Ammon's horn (tissue), 1 donor: ENCODE measurements around the gene PACC1.
A peak's percentile ranks its signal among the peaks of the same experiment; 100 is the strongest.

Experiments
- DNase-seq: peaks from one replicate; pipeline ENCODE4 v3.0.0-alpha.2; 2016; ENCODE audit warnings: low spot score

PACC1 gene

GRCh38 chr1:212437179-212437798 lies 22.6 kb upstream of the PACC1 start:
- no peak for DNase-seq

- DNase-seq, result no peak
Observed at GRCh38 chr1:212434992-212435391, 20.3 kb upstream of the PACC1 start.

GRCh38 chr1:212433577-212434462 lies 19.1 kb upstream of the PACC1 start:
- DNase-seq, result no peak

- DNase-seq, result peak; percentile 88
Observed at GRCh38 chr1:212432661-212433576, 18.2 kb upstream of the PACC1 start, which contains the start of gene NENF. NENF (plus strand) TSS chr1:212432920; CDS start chr1:212432944, 24 bp downstream.

GRCh38 chr1:212432272-212432660 lies 17.6 kb upstream of the PACC1 start:
- DNase-seq, result no peak

GRCh38 chr1:212431644-212432043 lies 17.0 kb upstream of the PACC1 start:
- DNase-seq, result no peak

- DNase-seq, result no peak
Observed at GRCh38 chr1:212430955-212431394, 16.3 kb upstream of the PACC1 start.

- DNase-seq, result no peak
Observed at GRCh38 chr1:212430416-212430815, 15.7 kb upstream of the PACC1 start.

- no peak for DNase-seq
Observed at GRCh38 chr1:212428496-212428895, 13.8 kb upstream of the PACC1 start.

- DNase-seq, result no peak
Observed at GRCh38 chr1:212423879-212424278, 9.2 kb upstream of the PACC1 start.

GRCh38 chr1:212421165-212421564 lies 6.5 kb upstream of the PACC1 start:
- DNase-seq, result no peak

GRCh38 chr1:212415107-212415841 lies 588 bp upstream of the PACC1 start:
- DNase-seq, result peak; percentile 95

- peak; percentile 46 for DNase-seq
Observed at GRCh38 chr1:212413902-212414327, 771 bp downstream of the PACC1 start.

- DNase-seq, result no peak
Observed at GRCh38 chr1:212412374-212412773, 2.3 kb downstream of the PACC1 start.

GRCh38 chr1:212410231-212410820 lies 4.4 kb downstream of the PACC1 start:
- DNase-seq, result no peak

GRCh38 chr1:212402666-212403321 lies 11.9 kb downstream of the PACC1 start:
- no peak for DNase-seq

- DNase-seq, result no peak
Observed at GRCh38 chr1:212401838-212402582, 12.7 kb downstream of the PACC1 start.

- DNase-seq, result no peak
Observed at GRCh38 chr1:212401042-212401441, 13.6 kb downstream of the PACC1 start.

- no peak for DNase-seq
Observed at GRCh38 chr1:212397171-212397570, 17.5 kb downstream of the PACC1 start.

- no peak for DNase-seq
Observed at GRCh38 chr1:212396638-212397037, 18.0 kb downstream of the PACC1 start.
